SK-N-SH treated with all-trans-retinoic acid at 6 μM for 48 hours (cell line): ENCODE results near the gene SH3TC2.
"Not testable (repeated sequence)": the region's sequence is repeated elsewhere in the genome, so short reads cannot be mapped to it uniquely, and the experiment has no call there.

ENCODE experiments used
- ATAC-seq: fragments of 200-7000 bp; cut with Tn5 transposase; 3 replicates; pipeline ENCODE4 v1.9.1; 2020; ENCODE audit warnings: mild to moderate bottlenecking, moderate library complexity
- ARNTL ChIP-seq: fragments of 450-650 bp; formaldehyde crosslinking; IDR thresholded peaks from 2 replicates; pipeline ENCODE4 v1.5.0; 2020; ENCODE audit warnings: low read depth, mild to moderate bottlenecking, moderate library complexity, borderline replicate concordance
- BACH2 ChIP-seq: fragments of 250-450 bp; sonication (Bioruptor Pico); IDR thresholded peaks from 2 replicates; pipeline ENCODE4 v1.9.0; 2021; ENCODE audit warnings: mild to moderate bottlenecking, borderline replicate concordance
- CSDC2 ChIP-seq: fragments of 250-450 bp; sonication (Bioruptor Pico); IDR thresholded peaks from 2 replicates; pipeline ENCODE4 v1.5.0; 2020; ENCODE audit warnings: mild to moderate bottlenecking, moderate library complexity
- CSRNP3 ChIP-seq: fragments of 250-450 bp; sonication (Bioruptor Pico); IDR thresholded peaks from 2 replicates; pipeline ENCODE4 v1.5.1; 2021; ENCODE audit warnings: mild to moderate bottlenecking, moderate library complexity
- ESRRG ChIP-seq: fragments of 250-450 bp; sonication (Bioruptor Pico); IDR thresholded peaks from 2 replicates; pipeline ENCODE4 v1.6.1; 2021; ENCODE audit warnings: mild to moderate bottlenecking
- GLIS3 ChIP-seq: fragments of 250-450 bp; sonication (Bioruptor Pico); IDR thresholded peaks from 2 replicates; pipeline ENCODE4 v1.5.0; 2020; ENCODE audit warnings: mild to moderate bottlenecking, moderate library complexity
- ISL1 ChIP-seq: fragments of 250-450 bp; sonication (Bioruptor Pico); IDR thresholded peaks from 2 replicates; pipeline ENCODE4 v2.1.2; 2022; ENCODE audit warnings: mild to moderate bottlenecking, moderate library complexity
- PATZ1 ChIP-seq: fragments of 250-450 bp; sonication (Bioruptor Pico); IDR thresholded peaks from 2 replicates; pipeline ENCODE4 v1.8.0; 2020; ENCODE audit warnings: mild to moderate bottlenecking, moderate library complexity, borderline replicate concordance
- POU6F1 ChIP-seq: fragments of 250-450 bp; sonication (Bioruptor Pico); IDR thresholded peaks from 2 replicates; pipeline ENCODE4 v1.8.0; 2021; ENCODE audit warnings: low read depth, mild to moderate bottlenecking, moderate library complexity, borderline replicate concordance
- PPARA ChIP-seq: fragments of 250-450 bp; sonication (Bioruptor Pico); IDR thresholded peaks from 2 replicates; pipeline ENCODE4 v1.5.0; 2020; ENCODE audit warnings: mild to moderate bottlenecking, borderline replicate concordance
- RARB ChIP-seq: fragments of 250-450 bp; sonication (Bioruptor Pico); IDR thresholded peaks from 2 replicates; pipeline ENCODE4 v1.8.0; 2021; ENCODE audit warnings: mild to moderate bottlenecking, moderate library complexity
- SNAI2 ChIP-seq: fragments of 250-450 bp; sonication (Bioruptor Pico); IDR thresholded peaks from 2 replicates; pipeline ENCODE4 v1.5.0; 2020; ENCODE audit warnings: mild to moderate bottlenecking, moderate library complexity
- TCF4 ChIP-seq: fragments of 250-450 bp; sonication (Bioruptor Pico); IDR thresholded peaks from 2 replicates; pipeline ENCODE4 v1.8.0; 2021; ENCODE audit warnings: mild to moderate bottlenecking, moderate library complexity, borderline replicate concordance
- TOX ChIP-seq: fragments of 250-450 bp; sonication (Bioruptor Pico); IDR thresholded peaks from 2 replicates; pipeline ENCODE4 v1.8.0; 2021; ENCODE audit warnings: mild to moderate bottlenecking, moderate library complexity, borderline replicate concordance
- ZC3H10 ChIP-seq: fragments of 250-450 bp; sonication (Bioruptor Pico); IDR thresholded peaks from 2 replicates; pipeline ENCODE4 v1.5.1; 2021; ENCODE audit warnings: mild to moderate bottlenecking, moderate library complexity
- ZFP3 ChIP-seq: fragments of 250-450 bp; sonication (Bioruptor Pico); IDR thresholded peaks from 2 replicates; pipeline ENCODE4 v1.5.0; 2020; ENCODE audit warnings: mild to moderate bottlenecking, moderate library complexity
- ZFP30 ChIP-seq: fragments of 450-650 bp; formaldehyde crosslinking; IDR thresholded peaks from 2 replicates; pipeline ENCODE4 v1.5.0; 2022; ENCODE audit warnings: mild to moderate bottlenecking, moderate library complexity
- ZNF565 ChIP-seq: fragments of 450-650 bp; formaldehyde crosslinking; conservative IDR thresholded peaks from 2 replicates; pipeline ENCODE4 v1.5.0; 2020; ENCODE audit warnings: low read depth, mild to moderate bottlenecking, moderate library complexity
- ZNF70 ChIP-seq: fragments of 450-650 bp; formaldehyde crosslinking; IDR thresholded peaks from 2 replicates; pipeline ENCODE4 v1.5.0; 2020; ENCODE audit warnings: mild to moderate bottlenecking, moderate library complexity
- ZNF8 ChIP-seq: fragments of 450-650 bp; formaldehyde crosslinking; IDR thresholded peaks from 2 replicates; pipeline ENCODE4 v1.5.0; 2020; ENCODE audit warnings: mild to moderate bottlenecking, moderate library complexity
- TF ChIP-seq, protein P1 (sequence below): fragments of 250-450 bp; sonication (Bioruptor Pico); IDR thresholded peaks from 2 replicates; pipeline ENCODE4 v1.5.0; 2020; ENCODE audit warnings: mild to moderate bottlenecking, moderate library complexity
- TF ChIP-seq, protein P2 (sequence below): fragments of 250-450 bp; sonication (Bioruptor Pico); IDR thresholded peaks from 2 replicates; pipeline ENCODE4 v1.5.1; 2020; ENCODE audit warnings: low read depth, mild to moderate bottlenecking, moderate library complexity

SH3TC2 gene

DNA sequence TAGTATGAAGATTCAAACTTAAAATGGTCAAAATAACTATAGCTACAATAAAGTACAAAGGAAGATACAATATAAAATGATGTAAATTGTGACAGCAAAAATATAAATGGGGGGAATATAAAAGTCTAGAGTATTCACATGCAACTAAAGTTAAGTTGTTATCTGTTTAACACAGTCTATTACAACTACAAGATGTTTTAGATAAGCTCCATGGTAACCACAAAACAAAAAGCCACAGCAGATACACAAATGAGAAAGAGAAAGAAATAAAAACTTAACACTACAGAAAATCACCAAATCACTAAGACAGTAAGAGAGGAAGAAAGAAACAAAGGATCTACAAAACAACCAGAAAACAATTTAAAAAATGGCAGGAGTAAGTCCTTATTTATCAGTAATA lies 17.0 kb upstream of the SH3TC2 start:
- no peak for ATAC-seq
- TF ChIP-seq CSRNP3 (CRISPR knock-in tag): no peak
- TF ChIP-seq RARB: no peak
- TF ChIP-seq PPARA: no peak
- no peak for TF ChIP-seq ZNF565 (CRISPR knock-in tag)
- no peak for TF ChIP-seq SNAI2
- TF ChIP-seq ZC3H10: no peak
- no peak for TF ChIP-seq POU6F1 (CRISPR knock-in tag)
- TF ChIP-seq ZFP3 (CRISPR knock-in tag): no peak
- TF ChIP-seq TCF4 (CRISPR knock-in tag): no peak
- TF ChIP-seq ZFP30: no peak
- TF ChIP-seq CSDC2: no peak
- TF ChIP-seq, protein P1, sequence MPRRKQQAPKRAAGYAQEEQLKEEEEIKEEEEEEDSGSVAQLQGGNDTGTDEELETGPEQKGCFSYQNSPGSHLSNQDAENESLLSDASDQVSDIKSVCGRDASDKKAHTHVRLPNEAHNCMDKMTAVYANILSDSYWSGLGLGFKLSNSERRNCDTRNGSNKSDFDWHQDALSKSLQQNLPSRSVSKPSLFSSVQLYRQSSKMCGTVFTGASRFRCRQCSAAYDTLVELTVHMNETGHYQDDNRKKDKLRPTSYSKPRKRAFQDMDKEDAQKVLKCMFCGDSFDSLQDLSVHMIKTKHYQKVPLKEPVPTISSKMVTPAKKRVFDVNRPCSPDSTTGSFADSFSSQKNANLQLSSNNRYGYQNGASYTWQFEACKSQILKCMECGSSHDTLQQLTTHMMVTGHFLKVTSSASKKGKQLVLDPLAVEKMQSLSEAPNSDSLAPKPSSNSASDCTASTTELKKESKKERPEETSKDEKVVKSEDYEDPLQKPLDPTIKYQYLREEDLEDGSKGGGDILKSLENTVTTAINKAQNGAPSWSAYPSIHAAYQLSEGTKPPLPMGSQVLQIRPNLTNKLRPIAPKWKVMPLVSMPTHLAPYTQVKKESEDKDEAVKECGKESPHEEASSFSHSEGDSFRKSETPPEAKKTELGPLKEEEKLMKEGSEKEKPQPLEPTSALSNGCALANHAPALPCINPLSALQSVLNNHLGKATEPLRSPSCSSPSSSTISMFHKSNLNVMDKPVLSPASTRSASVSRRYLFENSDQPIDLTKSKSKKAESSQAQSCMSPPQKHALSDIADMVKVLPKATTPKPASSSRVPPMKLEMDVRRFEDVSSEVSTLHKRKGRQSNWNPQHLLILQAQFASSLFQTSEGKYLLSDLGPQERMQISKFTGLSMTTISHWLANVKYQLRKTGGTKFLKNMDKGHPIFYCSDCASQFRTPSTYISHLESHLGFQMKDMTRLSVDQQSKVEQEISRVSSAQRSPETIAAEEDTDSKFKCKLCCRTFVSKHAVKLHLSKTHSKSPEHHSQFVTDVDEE (CRISPR knock-in tag): no peak
- no peak for TF ChIP-seq ESRRG
- TF ChIP-seq ZNF8 (CRISPR knock-in tag): no peak
- TF ChIP-seq GLIS3 (CRISPR knock-in tag): no peak
- TF ChIP-seq ZNF70 (CRISPR knock-in tag): no peak
- TF ChIP-seq, protein P2, sequence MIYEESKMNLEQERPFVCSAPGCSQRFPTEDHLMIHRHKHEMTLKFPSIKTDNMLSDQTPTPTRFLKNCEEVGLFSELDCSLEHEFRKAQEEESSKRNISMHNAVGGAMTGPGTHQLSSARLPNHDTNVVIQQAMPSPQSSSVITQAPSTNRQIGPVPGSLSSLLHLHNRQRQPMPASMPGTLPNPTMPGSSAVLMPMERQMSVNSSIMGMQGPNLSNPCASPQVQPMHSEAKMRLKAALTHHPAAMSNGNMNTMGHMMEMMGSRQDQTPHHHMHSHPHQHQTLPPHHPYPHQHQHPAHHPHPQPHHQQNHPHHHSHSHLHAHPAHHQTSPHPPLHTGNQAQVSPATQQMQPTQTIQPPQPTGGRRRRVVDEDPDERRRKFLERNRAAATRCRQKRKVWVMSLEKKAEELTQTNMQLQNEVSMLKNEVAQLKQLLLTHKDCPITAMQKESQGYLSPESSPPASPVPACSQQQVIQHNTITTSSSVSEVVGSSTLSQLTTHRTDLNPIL (CRISPR knock-in tag): no peak
- no peak for TF ChIP-seq PATZ1 (CRISPR knock-in tag)
- no peak for TF ChIP-seq ISL1 (CRISPR knock-in tag)
- TF ChIP-seq, all 23 proteins: peak for 0

DNA sequence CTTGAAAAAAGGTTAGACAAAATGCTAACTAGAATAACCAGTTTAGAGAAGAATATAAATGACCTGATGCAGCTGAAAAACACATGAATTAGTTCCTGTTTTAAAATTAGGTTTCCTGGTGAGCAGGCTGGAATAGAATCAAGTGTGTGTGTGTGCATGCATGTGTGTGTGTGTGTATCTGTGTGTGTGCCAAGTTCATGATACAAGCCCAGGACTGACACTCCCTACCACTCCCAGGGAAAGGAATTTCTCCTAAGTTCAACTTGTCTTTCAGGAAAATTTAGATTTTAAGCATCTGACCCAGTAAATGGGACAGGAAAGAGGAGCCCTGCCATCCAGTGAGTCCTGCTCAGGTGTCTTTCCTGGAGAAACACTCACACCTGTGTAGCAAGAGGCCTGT lies 11.2 kb upstream of the SH3TC2 start:
- not testable (repeated sequence) for ATAC-seq

DNA sequence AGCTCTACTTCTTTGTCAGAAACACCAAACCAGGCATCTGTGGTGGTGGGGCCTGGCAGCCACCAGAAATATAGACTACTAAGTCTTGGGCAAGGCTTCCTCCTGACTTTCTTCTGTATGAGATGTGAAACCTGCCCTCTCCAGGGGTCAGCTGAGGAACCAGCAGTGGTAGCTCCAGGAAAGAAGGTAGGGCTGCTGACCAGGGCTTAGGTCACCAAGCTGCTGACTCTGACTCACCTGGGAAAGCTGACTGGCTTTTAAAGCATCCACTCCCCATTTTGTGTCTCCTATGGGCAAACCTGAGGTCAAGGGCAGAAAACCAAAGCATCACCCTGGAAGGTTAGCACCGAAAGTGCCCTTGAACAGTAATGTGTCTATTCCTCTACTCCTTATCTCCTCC lies 10.4 kb upstream of the SH3TC2 start:
- ATAC-seq: no peak
- TF ChIP-seq PATZ1 (CRISPR knock-in tag): no peak
- no peak for TF ChIP-seq CSDC2
- TF ChIP-seq ZNF565 (CRISPR knock-in tag): no peak
- TF ChIP-seq ISL1 (CRISPR knock-in tag): no peak
- no peak for TF ChIP-seq TOX
- TF ChIP-seq, protein P1 (CRISPR knock-in tag): no peak
- no peak for TF ChIP-seq BACH2
- TF ChIP-seq, protein P2 (CRISPR knock-in tag): no peak
- TF ChIP-seq ZNF70 (CRISPR knock-in tag): no peak
- TF ChIP-seq ESRRG: no peak
- TF ChIP-seq ZNF8 (CRISPR knock-in tag): no peak
- no peak for TF ChIP-seq GLIS3 (CRISPR knock-in tag)
- TF ChIP-seq PPARA: no peak
- no peak for TF ChIP-seq ZFP3 (CRISPR knock-in tag)
- no peak for TF ChIP-seq SNAI2
- TF ChIP-seq RARB: no peak
- TF ChIP-seq ARNTL: no peak
